H9 (cell line): ENCODE results near the gene SYDE1. TPM values are rescaled to one million over a fixed set of nuclear protein-coding genes. Genes with fewer than 3 reads are reported as not detected.

Experiments
- DNase-seq: peaks from one replicate; pipeline ENCODE4 v3.0.0-alpha.2; 2017
- H2AFZ ChIP-seq: one replicate; pipeline ENCODE4 v1.6.1; 2013; ENCODE audit warnings: mild to moderate bottlenecking, low read length, control low read depth, moderate library complexity
- H2AK5ac ChIP-seq: 2 replicates; pipeline ENCODE4 v1.6.1; 2013; ENCODE audit warnings: low read length, control low read depth, mixed read lengths; ENCODE audit not compliant: insufficient read length
- H2BK120ac ChIP-seq: one replicate; pipeline ENCODE4 v1.6.1; 2013; ENCODE audit warnings: low read depth, mild to moderate bottlenecking, low read length, control low read depth, inconsistent platforms; ENCODE audit not compliant: poor library complexity, severe bottlenecking
- H2BK12ac ChIP-seq: 2 replicates; pipeline ENCODE4 v1.6.1; 2013; ENCODE audit warnings: low read length, control low read depth, mixed read lengths, low read depth; ENCODE audit not compliant: insufficient read length
- H2BK15ac ChIP-seq: 2 replicates; pipeline ENCODE4 v1.6.1; 2013; ENCODE audit warnings: low read depth, low read length, control low read depth
- H2BK20ac ChIP-seq: one replicate; pipeline ENCODE4 v1.6.1; 2013; ENCODE audit warnings: low read depth, mild to moderate bottlenecking, low read length, control low read depth, inconsistent platforms; ENCODE audit not compliant: poor library complexity, severe bottlenecking
- H2BK5ac ChIP-seq: 2 replicates; pipeline ENCODE4 v1.6.1; 2013; ENCODE audit warnings: low read length, control low read depth, mixed read lengths; ENCODE audit not compliant: insufficient read length
- H3K14ac ChIP-seq: 2 replicates; pipeline ENCODE4 v1.6.1; 2013; ENCODE audit warnings: low read length, control low read depth; ENCODE audit not compliant: insufficient read depth
- H3K18ac ChIP-seq: 2 replicates; pipeline ENCODE4 v1.6.1; 2013; ENCODE audit warnings: low read depth, mild to moderate bottlenecking, mixed read lengths, low read length, control low read depth; ENCODE audit not compliant: insufficient read length
- H3K23ac ChIP-seq: 2 replicates; pipeline ENCODE4 v1.6.1; 2013; ENCODE audit warnings: low read length, control low read depth, mixed read lengths, low read depth; ENCODE audit not compliant: insufficient read length
- H3K23me2 ChIP-seq: 2 replicates; pipeline ENCODE4 v1.6.1; 2013; ENCODE audit warnings: low read depth, mild to moderate bottlenecking, mixed read lengths, low read length, control low read depth; ENCODE audit not compliant: insufficient read length, poor library complexity, severe bottlenecking
- H3K27ac ChIP-seq: 2 replicates; pipeline ENCODE4 v1.5.1; 2013; ENCODE audit warnings: low read length, control low read depth, mixed read lengths, low read depth; ENCODE audit not compliant: insufficient read length
- H3K27me3 ChIP-seq: 2 replicates; pipeline ENCODE4 v1.6.1; 2013; ENCODE audit warnings: low read length, control low read depth, inconsistent platforms; ENCODE audit not compliant: insufficient read depth
- H3K4ac ChIP-seq: 2 replicates; pipeline ENCODE4 v1.6.1; 2013; ENCODE audit warnings: low read depth, mild to moderate bottlenecking, control low read depth, inconsistent platforms, low read length, moderate library complexity
- H3K4me1 ChIP-seq: 2 replicates; pipeline ENCODE4 v1.6.1; 2013; ENCODE audit warnings: low read length, control low read depth, inconsistent platforms; ENCODE audit not compliant: insufficient read depth
- H3K4me2 ChIP-seq: 2 replicates; pipeline ENCODE4 v1.6.1; 2013; ENCODE audit warnings: low read length, control low read depth, mixed read lengths; ENCODE audit not compliant: insufficient read length, insufficient read depth
- H3K56ac ChIP-seq: 2 replicates; pipeline ENCODE4 v1.6.1; 2013; ENCODE audit warnings: low read depth, mild to moderate bottlenecking, mixed read lengths, low read length, control low read depth; ENCODE audit not compliant: insufficient read length
- H3K79me1 ChIP-seq: 2 replicates; pipeline ENCODE4 v1.6.1; 2013; ENCODE audit warnings: low read depth, mild to moderate bottlenecking, moderate library complexity, low read length, control low read depth, inconsistent platforms; ENCODE audit not compliant: insufficient read depth, poor library complexity, severe bottlenecking
- H3K79me2 ChIP-seq: 2 replicates; pipeline ENCODE4 v1.6.1; 2013; ENCODE audit warnings: low read length, control low read depth, inconsistent platforms; ENCODE audit not compliant: insufficient read depth
- H3K9ac ChIP-seq: 2 replicates; pipeline ENCODE4 v1.6.1; 2013; ENCODE audit warnings: low read length, control low read depth, mixed read lengths; ENCODE audit not compliant: insufficient read length; ENCODE audit errors: extremely low read depth
- H3K9me3 ChIP-seq: one replicate; pipeline ENCODE4 v1.6.1; 2013; ENCODE audit warnings: low read depth, low read length, inconsistent platforms; ENCODE audit not compliant: control insufficient read depth
- H3T11ph ChIP-seq: one replicate; pipeline ENCODE4 v1.6.1; 2013; ENCODE audit warnings: mild to moderate bottlenecking, low read length, control low read depth, inconsistent platforms
- H4K20me1 ChIP-seq: one replicate; pipeline ENCODE4 v1.6.1; 2013; ENCODE audit not compliant: control insufficient read depth, insufficient read length, insufficient read depth
- H4K5ac ChIP-seq: 2 replicates; pipeline ENCODE4 v1.6.1; 2013; ENCODE audit warnings: low read depth, mild to moderate bottlenecking, mixed read lengths, low read length, control low read depth; ENCODE audit not compliant: insufficient read length
- H4K8ac ChIP-seq: replicated peaks from 2 replicates; pipeline ENCODE4 v1.6.1; 2013; ENCODE audit warnings: low read length, control low read depth, mixed read lengths, low read depth; ENCODE audit not compliant: insufficient read length
- H4K91ac ChIP-seq: 2 replicates; pipeline ENCODE4 v1.6.1; 2013; ENCODE audit warnings: low read depth, mild to moderate bottlenecking, moderate library complexity, mixed read lengths, low read length, control low read depth; ENCODE audit not compliant: insufficient read length
- H3K27ac Mint-ChIP-seq, 3 experiments: 2 replicates in 2 of 3; 3 replicates in 1 of 3; pipeline ENCODE4 v1.8.0; 2020 to 2021; ENCODE audit warnings: mixed read lengths in 3 of 3, mild to moderate bottlenecking in 1 of 3, moderate library complexity in 1 of 3
- H3K27me3 Mint-ChIP-seq: 2 replicates; pipeline ENCODE4 v1.8.0; 2021; ENCODE audit warnings: low read depth, mild to moderate bottlenecking, moderate library complexity, mixed read lengths
- H3K36me3 Mint-ChIP-seq, 3 experiments: 2 replicates in 2 of 3; 3 replicates in 1 of 3; pipeline ENCODE4 v1.8.0; 2020 to 2021; ENCODE audit warnings: low read depth in 3 of 3, mixed read lengths in 3 of 3; ENCODE audit not compliant: insufficient read depth in 1 of 3
- H3K4me1 Mint-ChIP-seq, 2 experiments: 2 replicates each; pipeline ENCODE4 v1.8.0; 2020; ENCODE audit warnings: mixed read lengths in 2 of 2
- H3K4me3 Mint-ChIP-seq, 2 experiments: 2 replicates in 1 of 2; 3 replicates in 1 of 2; pipeline ENCODE4 v1.8.0; 2020 to 2021; ENCODE audit warnings: mild to moderate bottlenecking in 2 of 2, mixed read lengths in 2 of 2, moderate library complexity in 1 of 2
- H3K9me3 Mint-ChIP-seq, 2 experiments: 2 replicates in 1 of 2; 3 replicates in 1 of 2; pipeline ENCODE4 v1.8.0; 2020; ENCODE audit warnings: mild to moderate bottlenecking in 2 of 2, mixed read lengths in 2 of 2, moderate library complexity in 1 of 2
- WGBS: extraction: QIAGEN DNeasy Blood & Tissue Kit; methylation state at CpG from one replicate; pipeline ENCODE4 v1.1.7; 2013; ENCODE audit warnings: missing lambda C conversion rate, low lambda C conversion rate, mixed read lengths; ENCODE audit not compliant: insufficient read length; ENCODE audit errors: extremely low coverage; 5-methylcytosine and 5-hydroxymethylcytosine counted together
- total RNA-seq: library from RNA; stranded (reverse); gene quantifications from 2 replicates; pipeline ENCODE4 v1.2.1, GENCODE V29; 2021
- TF ChIP-seq, protein P1 (sequence below): fragments of 200-600 bp; sonication (generic); conservative IDR thresholded peaks from 3 replicates; pipeline ENCODE4 v1.8.0; 2021; ENCODE audit warnings: antibody characterized with exemption, mild to moderate bottlenecking

SYDE1 gene
- total RNA-seq, 1 experiment from 2014 or later: 21.4 TPM

DNA sequence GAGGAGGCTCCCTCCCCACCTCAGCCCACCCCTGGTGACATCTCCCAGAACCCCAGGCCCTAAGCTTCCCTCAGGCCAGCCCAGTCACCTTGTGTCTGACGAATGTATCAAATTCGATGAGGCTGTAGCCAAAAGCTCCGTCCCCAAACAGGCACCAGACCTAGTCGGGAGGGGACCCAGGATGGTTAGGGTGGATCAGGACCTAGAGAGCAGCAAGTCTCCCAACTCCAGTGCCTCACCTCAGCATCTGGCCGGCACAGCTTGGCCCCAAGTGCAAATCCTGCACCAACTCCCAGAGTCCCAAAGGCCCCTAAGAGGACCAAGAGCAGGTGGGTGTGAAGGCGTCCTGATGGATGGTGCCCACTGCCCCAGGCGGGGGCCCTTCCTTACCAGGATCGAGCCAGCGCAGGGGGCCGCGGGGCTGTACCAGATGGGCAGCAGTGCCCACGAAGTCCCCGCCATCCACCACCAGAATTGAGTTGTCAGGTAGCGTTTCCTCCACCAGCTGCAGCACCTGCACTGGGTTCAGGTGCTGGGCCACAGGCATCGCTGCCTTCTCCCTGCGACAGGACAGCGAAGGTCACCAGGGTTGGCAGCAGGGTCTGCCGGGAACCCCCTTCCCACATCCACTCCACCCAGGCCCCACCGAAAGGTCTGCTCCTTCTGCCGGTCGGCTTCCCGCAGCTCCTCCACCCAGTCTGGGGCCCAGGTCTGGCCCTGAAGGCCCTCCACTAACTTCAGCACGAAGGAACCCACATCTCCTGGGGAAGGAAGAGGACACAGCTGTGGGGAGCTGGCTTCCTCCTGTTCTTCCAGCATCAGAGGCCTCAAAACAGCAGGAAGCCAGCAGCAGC lies 8.8 kb downstream of the SYDE1 start:
- Histone ChIP-seq H2AFZ (no peak overlapping the region), H4K8ac (no peak overlapping the region), H4K20me1 (no peaks in the 10 kb centered on the region), H3K79me1 (no peaks in the 10 kb centered on the region), H3K23ac (no peak overlapping the region), H2BK12ac (no peak overlapping the region), H3K27ac (no peak overlapping the region), H3K9me3 (no peaks in the 10 kb centered on the region), H3K4me1 (no peaks in the 10 kb centered on the region), H3K4ac (no peak overlapping the region), H3K18ac (no peak overlapping the region), H3T11ph (no peak overlapping the region), H3K4me2 (no peak overlapping the region), H3K56ac (no peak overlapping the region), H3K9ac (no peak overlapping the region), H3K14ac (no peak overlapping the region), H4K5ac (no peak overlapping the region), H2BK20ac (no peak overlapping the region), H2AK5ac (no peak overlapping the region), H2BK15ac (no peak overlapping the region), H3K27me3 (no peaks in the 10 kb centered on the region), H3K23me2 (no peaks in the 10 kb centered on the region), H2BK5ac (no peak overlapping the region), H4K91ac (no peak overlapping the region), H3K79me2 (no peaks in the 10 kb centered on the region), H2BK120ac (no peak overlapping the region)
- Mint-ChIP-seq H3K4me1 (no peaks in the 10 kb centered on the region), H3K9me3 (no peaks in the 10 kb centered on the region; a peak in 1 of 5 replicates), H3K36me3 (peaks cover 51 to 96% (median 85%) of the 10 kb centered on the region in 3 experiments; a peak in 6 of 7 replicates), H3K27ac (no peak overlapping the region), H3K4me3 (no peak overlapping the region), H3K27me3 (no peaks in the 10 kb centered on the region; the same call in 1 of the 2 replicates)
- no peak for DNase-seq
- WGBS: no CpG with 5 or more reads among the region's 23 CpGs
- TF ChIP-seq, protein P1, sequence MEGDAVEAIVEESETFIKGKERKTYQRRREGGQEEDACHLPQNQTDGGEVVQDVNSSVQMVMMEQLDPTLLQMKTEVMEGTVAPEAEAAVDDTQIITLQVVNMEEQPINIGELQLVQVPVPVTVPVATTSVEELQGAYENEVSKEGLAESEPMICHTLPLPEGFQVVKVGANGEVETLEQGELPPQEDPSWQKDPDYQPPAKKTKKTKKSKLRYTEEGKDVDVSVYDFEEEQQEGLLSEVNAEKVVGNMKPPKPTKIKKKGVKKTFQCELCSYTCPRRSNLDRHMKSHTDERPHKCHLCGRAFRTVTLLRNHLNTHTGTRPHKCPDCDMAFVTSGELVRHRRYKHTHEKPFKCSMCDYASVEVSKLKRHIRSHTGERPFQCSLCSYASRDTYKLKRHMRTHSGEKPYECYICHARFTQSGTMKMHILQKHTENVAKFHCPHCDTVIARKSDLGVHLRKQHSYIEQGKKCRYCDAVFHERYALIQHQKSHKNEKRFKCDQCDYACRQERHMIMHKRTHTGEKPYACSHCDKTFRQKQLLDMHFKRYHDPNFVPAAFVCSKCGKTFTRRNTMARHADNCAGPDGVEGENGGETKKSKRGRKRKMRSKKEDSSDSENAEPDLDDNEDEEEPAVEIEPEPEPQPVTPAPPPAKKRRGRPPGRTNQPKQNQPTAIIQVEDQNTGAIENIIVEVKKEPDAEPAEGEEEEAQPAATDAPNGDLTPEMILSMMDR: no peak
